ENCODE results near the gene DLX4.
A peak's percentile ranks its signal among the peaks of the same experiment; 100 is the strongest.

DLX4 gene

GRCh38 chr17:49932901-49933300 lies 36.1 kb upstream of the DLX4 start:
- H3K18ac ChIP-seq (ENCODE audit: low read length): no peak overlapping the region
- no CpG with 5 or more reads among the region's 6 CpGs for WGBS (ENCODE audit: extremely low coverage, insufficient coverage, insufficient read length)
- no peak overlapping the region for H4K12ac ChIP-seq (ENCODE audit: low read depth, low read length)
- no peaks in the 10 kb centered on the region for H3K27me3 ChIP-seq (ENCODE audit: insufficient read depth, low read length)
- no peak overlapping the region for H3K27ac ChIP-seq (ENCODE audit: low read depth, low read length)
- H2BK120ac ChIP-seq (ENCODE audit: insufficient read depth, low read length, poor library complexity): no peak overlapping the region
- no peak overlapping the region for H2AFZ ChIP-seq (ENCODE audit: insufficient read depth, low read length, poor library complexity)
- H2AK5ac ChIP-seq (ENCODE audit: low read length): no peak overlapping the region
- peaks cover 2% of the 10 kb centered on the region for H3K9me3 ChIP-seq (ENCODE audit: insufficient read depth, low read depth, low read length)
- no peaks in the 10 kb centered on the region for H3K79me2 ChIP-seq (ENCODE audit: control insufficient read depth, insufficient read depth, low read length, poor library complexity)
- no peak overlapping the region for H4K91ac ChIP-seq (ENCODE audit: low read depth, low read length)
- DNase-seq: no peak
- H3K4me2 ChIP-seq (ENCODE audit: low read length): no peak overlapping the region
- no peaks in the 10 kb centered on the region for H3K36me3 ChIP-seq (ENCODE audit: control insufficient read depth in 1 of 2, insufficient read depth in 2 of 2, low read length in 2 of 2)
- no peak overlapping the region for H2BK5ac ChIP-seq (ENCODE audit: low read depth, low read length, poor library complexity)
- H3K4me3 ChIP-seq (ENCODE audit: low read depth, low read length): no peak overlapping the region
- no peak overlapping the region for H3K23ac ChIP-seq (ENCODE audit: low read length)
- no peak overlapping the region for H3K4ac ChIP-seq (ENCODE audit: low read depth, low read length)
- H3K14ac ChIP-seq (ENCODE audit: low read length): no peak overlapping the region
- H3K9ac ChIP-seq (ENCODE audit: low read length): no peak overlapping the region
- peaks cover 5% of the 10 kb centered on the region for H3K79me1 ChIP-seq (ENCODE audit: low read length)
- no peak overlapping the region for H4K8ac ChIP-seq (ENCODE audit: low read depth, low read length)
- H3K4me1 ChIP-seq (ENCODE audit: control insufficient read depth in 1 of 2, insufficient read depth in 2 of 2, low read length in 2 of 2): peaks cover 0 to 6% of the 10 kb centered on the region in 2 experiments
- peak overlapping the region; percentile 15 for H2BK12ac ChIP-seq (ENCODE audit: low read length)

GRCh38 chr17:49935526-49936210 lies 33.3 kb upstream of the DLX4 start:
- H4K91ac ChIP-seq (ENCODE audit: low read depth, low read length): peak overlapping the region; percentile 63
- WGBS (ENCODE audit: extremely low coverage, insufficient coverage, insufficient read length): no CpG with 5 or more reads among the region's 15 CpGs
- no peak overlapping the region for H3K9ac ChIP-seq (ENCODE audit: low read length)
- peaks cover 6% of the 10 kb centered on the region for H3K79me1 ChIP-seq (ENCODE audit: low read length)
- no peak overlapping the region for H3K4ac ChIP-seq (ENCODE audit: low read depth, low read length)
- no peak overlapping the region for H3K18ac ChIP-seq (ENCODE audit: low read length)
- no peaks in the 10 kb centered on the region for H3K27me3 ChIP-seq (ENCODE audit: insufficient read depth, low read length)
- no peak overlapping the region for H2AFZ ChIP-seq (ENCODE audit: insufficient read depth, low read length, poor library complexity)
- H2BK5ac ChIP-seq (ENCODE audit: low read depth, low read length, poor library complexity): no peak overlapping the region
- H3K36me3 ChIP-seq (ENCODE audit: control insufficient read depth in 1 of 2, insufficient read depth in 2 of 2, low read length in 2 of 2): no peaks in the 10 kb centered on the region
- H2AK5ac ChIP-seq (ENCODE audit: low read length): no peak overlapping the region
- H3K79me2 ChIP-seq (ENCODE audit: control insufficient read depth, insufficient read depth, low read length, poor library complexity): no peaks in the 10 kb centered on the region
- H3K27ac ChIP-seq (ENCODE audit: low read depth, low read length): no peak overlapping the region
- H3K9me3 ChIP-seq (ENCODE audit: insufficient read depth, low read depth, low read length): no peaks in the 10 kb centered on the region
- no peak overlapping the region for H3K23ac ChIP-seq (ENCODE audit: low read length)
- no peak overlapping the region for H3K4me3 ChIP-seq (ENCODE audit: low read depth, low read length)
- H3K14ac ChIP-seq (ENCODE audit: low read length): no peak overlapping the region
- DNase-seq: peak; percentile 42 to 50
- no peaks in the 10 kb centered on the region for H3K4me1 ChIP-seq (ENCODE audit: control insufficient read depth in 1 of 2, insufficient read depth in 2 of 2, low read length in 2 of 2)
- no peak overlapping the region for H2BK12ac ChIP-seq (ENCODE audit: low read length)
- no peak overlapping the region for H2BK120ac ChIP-seq (ENCODE audit: insufficient read depth, low read length, poor library complexity)
- no peak overlapping the region for H4K12ac ChIP-seq (ENCODE audit: low read depth, low read length)
- no peak overlapping the region for H4K8ac ChIP-seq (ENCODE audit: low read depth, low read length)
- no peak overlapping the region for H3K4me2 ChIP-seq (ENCODE audit: low read length)

GRCh38 chr17:49936386-49936785 lies 32.6 kb upstream of the DLX4 start:
- H3K23ac ChIP-seq (ENCODE audit: low read length): no peak overlapping the region
- H3K14ac ChIP-seq (ENCODE audit: low read length): no peak overlapping the region
- no peak overlapping the region for H3K4me3 ChIP-seq (ENCODE audit: low read depth, low read length)
- H2AK5ac ChIP-seq (ENCODE audit: low read length): no peak overlapping the region
- H3K36me3 ChIP-seq (ENCODE audit: control insufficient read depth in 1 of 2, insufficient read depth in 2 of 2, low read length in 2 of 2): no peaks in the 10 kb centered on the region
- H3K79me2 ChIP-seq (ENCODE audit: control insufficient read depth, insufficient read depth, low read length, poor library complexity): no peaks in the 10 kb centered on the region
- no CpG with 5 or more reads among the region's 9 CpGs for WGBS (ENCODE audit: extremely low coverage, insufficient coverage, insufficient read length)
- no peak overlapping the region for H3K4ac ChIP-seq (ENCODE audit: low read depth, low read length)
- no peak overlapping the region for H3K4me2 ChIP-seq (ENCODE audit: low read length)
- H3K9me3 ChIP-seq (ENCODE audit: insufficient read depth, low read depth, low read length): no peaks in the 10 kb centered on the region
- no peak for DNase-seq
- H4K12ac ChIP-seq (ENCODE audit: low read depth, low read length): no peak overlapping the region
- no peaks in the 10 kb centered on the region for H3K27me3 ChIP-seq (ENCODE audit: insufficient read depth, low read length)
- no peak overlapping the region for H3K27ac ChIP-seq (ENCODE audit: low read depth, low read length)
- no peak overlapping the region for H3K9ac ChIP-seq (ENCODE audit: low read length)
- H3K18ac ChIP-seq (ENCODE audit: low read length): no peak overlapping the region
- H4K91ac ChIP-seq (ENCODE audit: low read depth, low read length): no peak overlapping the region
- H2BK120ac ChIP-seq (ENCODE audit: insufficient read depth, low read length, poor library complexity): no peak overlapping the region
- H3K4me1 ChIP-seq (ENCODE audit: control insufficient read depth in 1 of 2, insufficient read depth in 2 of 2, low read length in 2 of 2): peaks cover 0 to 2% of the 10 kb centered on the region in 2 experiments
- no peak overlapping the region for H2BK12ac ChIP-seq (ENCODE audit: low read length)
- H2AFZ ChIP-seq (ENCODE audit: insufficient read depth, low read length, poor library complexity): no peak overlapping the region
- H3K79me1 ChIP-seq (ENCODE audit: low read length): peaks cover 7% of the 10 kb centered on the region
- H2BK5ac ChIP-seq (ENCODE audit: low read depth, low read length, poor library complexity): no peak overlapping the region
- no peak overlapping the region for H4K8ac ChIP-seq (ENCODE audit: low read depth, low read length)

- no peak overlapping the region for H4K8ac ChIP-seq (ENCODE audit: low read depth, low read length)
- H2AFZ ChIP-seq (ENCODE audit: insufficient read depth, low read length, poor library complexity): no peak overlapping the region
- H2AK5ac ChIP-seq (ENCODE audit: low read length): no peak overlapping the region
- H2BK5ac ChIP-seq (ENCODE audit: low read depth, low read length, poor library complexity): no peak overlapping the region
- peaks cover 2 to 4% of the 10 kb centered on the region in 2 experiments for H3K4me1 ChIP-seq (ENCODE audit: control insufficient read depth in 1 of 2, insufficient read depth in 2 of 2, low read length in 2 of 2)
- H2BK120ac ChIP-seq (ENCODE audit: insufficient read depth, low read length, poor library complexity): no peak overlapping the region
- no peak overlapping the region for H3K4ac ChIP-seq (ENCODE audit: low read depth, low read length)
- no peak overlapping the region for H2BK12ac ChIP-seq (ENCODE audit: low read length)
- no peak overlapping the region for H3K4me3 ChIP-seq (ENCODE audit: low read depth, low read length)
- no peak overlapping the region for H4K91ac ChIP-seq (ENCODE audit: low read depth, low read length)
- no peak overlapping the region for H3K18ac ChIP-seq (ENCODE audit: low read length)
- DNase-seq: no peak
- H3K9ac ChIP-seq (ENCODE audit: low read length): no peak overlapping the region
- H3K27ac ChIP-seq (ENCODE audit: low read depth, low read length): no peak overlapping the region
- no peak overlapping the region for H3K14ac ChIP-seq (ENCODE audit: low read length)
- peaks cover 13% of the 10 kb centered on the region for H3K79me1 ChIP-seq (ENCODE audit: low read length)
- H3K9me3 ChIP-seq (ENCODE audit: insufficient read depth, low read depth, low read length): no peaks in the 10 kb centered on the region
- no peaks in the 10 kb centered on the region for H3K27me3 ChIP-seq (ENCODE audit: insufficient read depth, low read length)
- no CpG with 5 or more reads among the region's 7 CpGs for WGBS (ENCODE audit: extremely low coverage, insufficient coverage, insufficient read length)
- H3K4me2 ChIP-seq (ENCODE audit: low read length): no peak overlapping the region
- no peak overlapping the region for H4K12ac ChIP-seq (ENCODE audit: low read depth, low read length)
- no peak overlapping the region for H3K23ac ChIP-seq (ENCODE audit: low read length)
- no peaks in the 10 kb centered on the region for H3K79me2 ChIP-seq (ENCODE audit: control insufficient read depth, insufficient read depth, low read length, poor library complexity)
- no peaks in the 10 kb centered on the region for H3K36me3 ChIP-seq (ENCODE audit: control insufficient read depth in 1 of 2, insufficient read depth in 2 of 2, low read length in 2 of 2)
Observed at GRCh38 chr17:49939318-49939717, 29.7 kb upstream of the DLX4 start.

Data from trophoblast cell (in vitro differentiated cells and primary cell).